Left hindlimb (tissue), 1 donor: ENCODE results near the gene TLCD3A.
"Not testable (repeated sequence)": the region's sequence is repeated elsewhere in the genome, so short reads cannot be mapped to it uniquely, and the experiment has no call there.

Experiments used
- DNase-seq: peaks from one replicate; pipeline ENCODE4 v3.0.0-alpha.2; 2018

The TLCD3A gene

DNA sequence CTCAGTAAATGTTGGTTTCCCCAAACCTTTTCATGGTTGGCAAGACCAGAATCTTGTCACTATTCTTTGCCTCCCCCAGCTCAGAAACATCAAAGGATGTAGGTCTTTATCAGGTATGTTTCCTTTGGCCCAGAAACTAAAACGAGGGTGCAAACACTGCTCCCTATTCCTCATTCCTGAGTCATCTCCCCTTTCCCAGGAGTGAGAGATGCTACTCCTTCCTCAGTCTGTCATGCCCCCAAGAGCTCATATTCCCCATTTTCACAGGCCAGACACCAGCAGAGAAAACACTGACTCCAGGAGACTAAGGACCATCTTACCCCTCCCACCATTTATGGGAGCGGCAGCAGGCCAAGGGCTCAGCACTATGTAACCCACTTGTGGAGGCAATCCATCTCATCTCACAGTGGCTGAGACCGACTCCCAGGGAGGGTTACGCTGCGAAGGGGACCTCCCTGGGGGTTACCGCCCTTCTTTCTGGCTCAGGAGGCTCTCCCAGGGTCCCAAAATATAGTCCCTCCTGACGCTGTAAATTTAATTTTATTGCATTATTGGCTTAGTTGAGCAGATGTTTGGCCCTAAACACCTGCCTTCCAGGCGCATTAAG lies 18.1 kb downstream of the TLCD3A start:
- DNase-seq: no peak

DNA sequence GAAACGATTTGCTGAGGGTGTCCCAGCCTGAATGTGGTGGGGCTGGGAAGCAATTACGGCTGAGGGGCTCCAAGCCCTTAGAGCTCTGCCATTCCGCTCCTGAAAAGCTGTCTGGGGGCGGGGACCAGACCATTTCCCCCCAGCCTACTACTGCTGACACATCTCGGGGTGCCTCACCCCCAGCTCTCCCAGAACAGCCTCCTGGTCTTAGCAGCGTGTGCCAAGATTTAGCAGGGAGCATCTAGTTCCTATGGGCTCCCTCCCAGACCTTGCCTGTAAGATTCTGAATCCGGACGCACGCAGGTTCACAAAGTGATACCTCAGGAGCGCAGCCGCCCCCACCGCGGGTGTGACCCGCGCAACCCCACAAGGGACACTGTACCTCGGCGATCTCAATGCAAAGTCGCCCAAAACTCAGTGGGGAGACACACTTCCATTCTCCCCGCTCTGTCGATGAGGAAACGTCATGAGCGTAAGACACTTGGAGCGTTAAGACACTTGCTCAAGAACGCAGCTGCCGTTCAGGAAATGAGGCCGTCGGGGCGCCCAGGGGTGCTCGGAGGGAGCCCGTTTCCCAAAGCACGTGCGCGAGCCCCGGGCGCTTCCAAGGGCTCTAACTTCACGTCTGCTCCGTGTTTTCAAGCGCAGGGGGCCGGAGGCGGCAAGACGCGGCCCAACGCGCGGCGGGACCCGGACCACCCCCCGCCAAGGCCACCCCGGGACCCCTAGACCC lies 19.0 kb downstream of the TLCD3A start:
- DNase-seq: peak; percentile 52

DNA sequence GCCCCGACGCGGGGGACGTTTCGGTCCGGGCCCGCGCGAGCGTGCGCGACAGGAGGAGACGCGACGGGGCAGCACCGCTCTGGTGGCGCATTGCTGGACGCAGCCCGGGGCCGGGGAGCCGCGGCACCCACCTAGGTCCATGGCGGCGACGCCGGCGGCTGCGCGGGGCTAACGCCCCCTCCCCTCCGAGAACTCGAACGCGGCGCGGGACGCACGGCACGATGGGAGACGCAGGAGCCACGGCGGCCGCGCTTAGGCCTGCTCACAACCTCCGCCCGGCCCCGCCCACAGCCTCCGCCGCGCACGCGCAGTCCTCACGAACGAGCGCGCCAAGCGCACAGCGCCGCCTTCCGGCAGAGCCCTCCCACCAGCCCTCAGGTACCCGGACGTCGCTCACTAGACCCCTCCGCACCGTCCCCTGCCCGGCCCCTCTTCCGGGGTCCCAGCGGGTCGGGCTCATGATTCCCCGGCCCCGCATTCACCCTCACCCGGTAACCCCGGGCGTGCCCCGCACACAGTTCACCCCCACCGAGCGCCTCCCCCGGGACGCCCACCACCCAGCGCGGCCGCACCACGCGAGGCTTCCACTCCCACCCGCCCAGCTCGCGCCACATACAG lies 19.7 kb downstream of the TLCD3A start, which contains the start of gene GEMIN4:
GEMIN4 (minus strand) TSS at position 263 of the 618 bp plus-strand sequence; CDS start at position 141, 122 bp downstream.
- peak; percentile 96 for DNase-seq

DNA sequence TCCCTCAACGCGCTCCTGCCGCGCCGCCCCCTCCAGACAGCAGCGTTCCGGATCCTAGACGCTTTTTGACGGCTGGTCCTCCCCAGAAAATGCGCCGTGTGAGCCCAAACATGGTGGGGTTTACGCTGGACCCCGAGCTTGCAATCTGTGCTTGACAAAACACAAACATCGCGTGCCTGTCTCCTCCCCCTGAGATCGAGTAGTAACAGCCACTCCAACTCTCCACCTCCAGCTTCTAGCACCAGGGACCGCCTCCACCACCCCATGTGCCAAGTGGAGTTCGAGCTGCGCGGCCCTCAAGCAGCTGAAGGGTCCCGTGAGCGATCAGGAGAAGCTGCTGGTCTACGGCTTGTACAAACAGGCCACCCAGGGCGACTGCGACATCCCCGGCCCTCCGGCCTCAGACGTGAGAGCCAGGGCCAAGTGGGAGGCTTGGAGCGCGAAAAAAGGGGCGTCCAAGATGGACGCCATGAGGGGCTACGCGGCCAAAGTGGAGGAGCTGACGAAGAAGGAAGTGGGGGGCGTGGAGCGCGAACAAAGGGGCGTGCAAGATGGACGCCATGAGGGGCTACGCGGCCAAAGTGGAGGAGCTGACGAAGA lies 20.3 kb downstream of the TLCD3A start:
- peak; percentile 84 for DNase-seq

DNA sequence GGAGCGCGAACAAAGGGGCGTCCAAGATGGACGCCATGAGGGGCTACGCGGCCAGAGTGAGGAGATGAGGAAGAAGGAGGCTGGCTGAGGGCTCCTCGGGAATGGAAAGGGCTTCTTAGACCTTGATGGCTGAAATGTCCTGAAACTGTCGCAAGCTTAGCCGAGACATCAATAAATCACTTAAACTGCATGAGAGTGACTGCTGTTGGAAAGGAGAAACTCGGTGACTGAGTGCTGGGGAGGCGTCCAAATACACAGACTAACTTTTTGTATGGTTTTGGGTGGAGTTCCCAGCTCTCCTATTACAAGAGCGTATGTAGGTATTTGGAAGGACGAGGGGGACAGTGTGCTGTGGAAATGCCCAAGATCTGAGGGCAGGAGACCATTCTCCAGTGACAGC lies 21.0 kb downstream of the TLCD3A start:
- DNase-seq: no peak

DNA sequence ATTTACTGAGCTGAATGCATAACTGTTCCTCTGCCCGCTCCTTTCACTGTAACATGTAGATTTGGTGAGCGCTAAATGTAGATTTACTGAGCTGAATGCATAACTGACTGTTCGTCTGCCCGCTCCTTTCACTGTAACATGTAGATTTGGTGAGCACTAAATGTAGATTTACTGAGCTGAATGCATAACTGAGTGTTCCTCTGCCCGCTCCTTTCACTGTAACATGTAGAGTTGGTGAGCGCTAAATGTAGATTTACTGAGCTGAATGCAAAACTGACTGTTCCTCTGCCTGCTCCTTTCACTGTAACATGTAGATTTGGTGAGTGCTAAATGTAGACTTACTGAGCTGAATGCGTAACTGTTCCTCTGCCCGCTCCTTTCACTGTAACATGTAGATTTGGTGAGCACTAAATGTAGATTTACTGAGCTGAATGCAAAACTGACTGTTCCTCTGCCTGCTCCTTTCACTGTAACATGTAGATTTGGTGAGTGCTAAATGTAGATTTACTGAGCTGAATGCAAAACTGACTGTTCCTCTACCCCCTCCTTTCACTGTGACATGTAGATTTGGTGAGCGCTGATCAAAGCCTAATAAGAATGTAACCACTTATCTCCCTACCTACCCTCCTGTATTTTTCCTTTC lies 23.0 kb downstream of the TLCD3A start:
- not testable (repeated sequence) for DNase-seq

DNA sequence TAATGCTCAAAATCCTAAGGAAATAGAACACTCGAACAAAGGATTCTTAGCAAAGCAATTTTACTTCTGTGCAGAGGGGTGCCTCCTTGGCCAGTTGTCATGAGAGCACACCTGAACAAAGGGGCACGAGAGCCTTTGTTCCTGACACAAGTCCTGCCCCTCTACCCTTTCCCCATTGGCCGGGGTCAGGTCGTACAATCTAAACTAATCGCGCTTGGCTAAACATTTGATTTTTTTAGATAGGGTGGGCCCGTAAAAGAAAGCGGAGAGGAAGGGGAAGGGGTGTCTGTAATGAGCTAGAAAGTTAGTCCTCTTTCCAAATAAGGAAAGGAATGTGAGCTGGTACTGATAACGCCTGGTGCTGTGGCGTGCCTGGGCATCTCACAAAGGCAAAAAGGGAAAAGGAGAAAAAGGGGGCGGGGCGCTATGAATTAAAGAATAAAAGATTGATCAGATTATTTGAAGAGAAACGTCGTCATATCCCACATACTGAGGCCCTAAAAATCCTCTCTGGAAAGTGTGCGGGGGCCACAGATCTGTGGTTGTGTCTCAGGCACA lies 23.7 kb downstream of the TLCD3A start:
- DNase-seq: not testable (repeated sequence)

DNA sequence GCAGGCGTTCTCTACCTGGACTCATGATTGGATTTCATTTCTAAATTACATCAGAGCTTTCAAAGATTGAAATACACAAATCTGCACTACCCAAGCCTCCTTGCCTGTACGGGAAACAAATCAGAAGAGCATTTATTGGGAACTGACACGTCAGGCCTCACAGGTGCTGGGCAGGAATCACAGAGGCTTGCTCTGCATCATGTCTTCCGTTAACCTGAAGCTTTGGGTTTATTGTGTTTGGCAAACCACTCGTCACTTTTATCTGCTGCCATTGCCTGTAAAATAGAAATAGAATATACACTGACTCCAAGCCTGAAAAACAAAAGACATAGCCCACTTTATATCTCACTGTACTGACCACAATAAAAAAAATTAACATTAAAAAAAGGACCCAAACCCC lies 27.6 kb downstream of the TLCD3A start:
- no peak for DNase-seq

DNA sequence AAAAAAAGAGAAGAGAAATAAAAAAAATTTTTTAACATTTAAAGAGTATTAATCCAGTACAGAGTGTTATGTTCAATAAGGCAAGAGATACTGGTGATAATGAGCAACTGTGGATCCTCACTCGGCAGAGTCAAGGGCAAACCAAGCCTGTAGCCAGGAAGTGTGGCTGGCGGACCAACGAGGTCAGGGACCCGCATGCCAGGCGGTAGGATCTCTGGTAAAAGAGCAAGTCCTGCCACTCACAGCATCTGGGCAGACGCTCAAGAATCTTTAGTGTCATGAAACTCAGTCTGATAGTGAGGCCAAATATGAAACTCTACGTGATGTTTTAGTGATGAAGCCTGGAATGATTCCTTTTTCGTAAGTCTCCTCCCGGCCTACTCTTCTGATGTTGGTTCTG lies 28.0 kb downstream of the TLCD3A start:
- no peak for DNase-seq

DNA sequence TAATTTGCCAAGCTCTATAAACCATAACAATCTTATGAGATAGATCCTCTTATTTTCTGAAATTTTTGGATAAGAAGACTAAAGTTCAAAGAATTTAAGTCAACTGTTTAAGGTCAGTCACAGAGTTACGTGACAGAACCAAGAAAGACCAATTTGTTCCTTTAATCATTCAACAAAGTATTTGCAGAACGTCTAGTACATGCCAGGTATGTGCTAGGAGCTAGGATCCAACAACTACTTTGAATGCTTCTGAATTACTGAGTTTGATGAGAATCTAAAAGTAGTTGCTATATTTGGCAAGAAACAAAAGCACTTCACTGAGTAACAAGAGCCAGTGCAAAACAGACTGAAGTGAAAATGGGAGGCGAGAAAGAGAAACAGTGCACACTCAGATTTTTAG lies 34.7 kb downstream of the TLCD3A start:
- no peak for DNase-seq

DNA sequence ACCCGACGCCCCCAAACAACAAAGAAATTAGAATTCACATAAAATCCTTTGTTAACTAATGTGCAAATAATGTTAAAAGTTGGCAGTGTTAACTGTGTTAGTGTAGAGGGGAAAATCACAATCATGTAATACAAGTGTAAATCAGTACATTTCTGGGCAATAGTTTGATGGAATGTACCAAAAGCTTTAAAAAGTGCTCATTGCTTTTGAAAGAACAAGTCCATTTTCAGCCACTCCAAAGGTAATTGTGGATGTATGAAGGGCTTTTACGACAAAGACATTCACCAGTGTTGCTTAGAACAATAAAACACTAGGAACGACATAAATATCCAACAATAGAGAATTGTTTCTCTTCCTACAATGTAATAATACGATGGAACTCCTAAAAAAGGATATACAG lies 40.6 kb downstream of the TLCD3A start:
- DNase-seq: no peak

DNA sequence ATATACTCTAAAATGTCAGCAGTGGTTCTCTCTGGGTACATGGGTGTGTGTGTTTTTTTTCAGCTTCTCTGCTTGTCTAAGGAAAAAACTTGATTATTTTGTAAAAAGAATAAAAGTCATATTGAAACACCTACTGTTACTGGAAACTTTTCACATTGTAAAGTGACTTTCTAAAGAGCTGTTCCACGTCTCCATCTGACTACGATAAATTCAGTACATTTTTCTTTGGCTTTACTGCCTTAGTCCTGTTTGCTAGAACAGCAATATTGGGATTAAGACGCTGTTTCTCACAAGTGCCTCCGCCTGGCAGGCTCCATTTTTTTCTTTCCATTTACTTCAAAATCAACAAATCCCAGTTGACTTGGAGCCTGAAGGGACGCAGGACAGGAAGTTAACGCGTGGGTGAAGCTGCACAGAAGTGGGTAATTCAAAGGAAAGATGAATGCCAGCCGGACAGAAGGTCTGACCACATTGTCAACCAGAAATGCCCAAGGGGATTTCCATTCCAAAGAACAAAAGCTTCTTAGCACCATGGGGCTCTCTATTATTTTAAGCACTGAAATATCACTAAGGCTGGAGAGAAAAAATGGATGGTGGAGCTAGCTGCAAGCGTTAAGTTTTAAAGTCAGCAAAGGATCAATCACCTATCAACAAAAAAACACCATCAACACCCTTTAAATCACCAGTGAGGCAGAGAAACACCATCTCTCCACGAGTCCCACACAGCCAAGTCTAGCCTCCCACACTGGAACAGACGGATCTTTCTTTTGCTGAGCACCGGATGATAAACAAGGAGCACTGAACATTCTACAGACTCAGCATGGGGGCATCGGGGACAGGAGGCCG lies 41.3 kb downstream of the TLCD3A start:
- DNase-seq: no peak

DNA sequence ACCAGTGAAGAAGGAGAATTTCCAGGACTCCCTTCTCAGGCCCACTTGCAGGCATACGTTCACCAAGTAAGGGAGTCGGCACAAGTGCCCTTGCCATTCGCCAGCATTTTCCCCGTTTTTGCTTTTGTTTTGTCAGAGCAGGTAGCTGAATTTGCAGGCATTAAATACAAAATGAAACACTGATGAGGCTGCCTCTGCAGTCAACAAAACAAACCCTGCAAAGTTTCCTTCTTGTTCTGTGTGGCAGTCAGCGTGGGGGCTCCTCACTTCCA lies 41.9 kb downstream of the TLCD3A start:
- no peak for DNase-seq

DNA sequence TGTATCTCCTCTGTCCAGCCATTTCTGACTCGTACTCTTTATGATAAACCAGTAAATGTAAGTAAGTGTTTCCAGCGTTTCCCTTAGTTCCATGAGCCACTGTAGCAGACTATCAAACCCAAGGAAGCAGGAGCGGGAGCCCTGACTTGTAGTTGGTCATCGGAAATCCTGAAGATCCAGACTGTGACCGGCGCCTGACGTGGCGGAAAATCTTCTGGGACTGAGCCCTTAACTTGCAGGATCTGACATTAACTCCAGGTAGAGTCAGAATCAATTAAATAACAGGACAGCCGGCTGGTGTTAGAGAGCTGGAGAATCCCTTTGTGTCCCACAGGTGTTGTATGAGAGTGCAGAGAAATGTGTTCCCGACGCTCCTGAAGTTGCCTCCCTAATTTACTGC lies 45.7 kb downstream of the TLCD3A start:
- no peak for DNase-seq

DNA sequence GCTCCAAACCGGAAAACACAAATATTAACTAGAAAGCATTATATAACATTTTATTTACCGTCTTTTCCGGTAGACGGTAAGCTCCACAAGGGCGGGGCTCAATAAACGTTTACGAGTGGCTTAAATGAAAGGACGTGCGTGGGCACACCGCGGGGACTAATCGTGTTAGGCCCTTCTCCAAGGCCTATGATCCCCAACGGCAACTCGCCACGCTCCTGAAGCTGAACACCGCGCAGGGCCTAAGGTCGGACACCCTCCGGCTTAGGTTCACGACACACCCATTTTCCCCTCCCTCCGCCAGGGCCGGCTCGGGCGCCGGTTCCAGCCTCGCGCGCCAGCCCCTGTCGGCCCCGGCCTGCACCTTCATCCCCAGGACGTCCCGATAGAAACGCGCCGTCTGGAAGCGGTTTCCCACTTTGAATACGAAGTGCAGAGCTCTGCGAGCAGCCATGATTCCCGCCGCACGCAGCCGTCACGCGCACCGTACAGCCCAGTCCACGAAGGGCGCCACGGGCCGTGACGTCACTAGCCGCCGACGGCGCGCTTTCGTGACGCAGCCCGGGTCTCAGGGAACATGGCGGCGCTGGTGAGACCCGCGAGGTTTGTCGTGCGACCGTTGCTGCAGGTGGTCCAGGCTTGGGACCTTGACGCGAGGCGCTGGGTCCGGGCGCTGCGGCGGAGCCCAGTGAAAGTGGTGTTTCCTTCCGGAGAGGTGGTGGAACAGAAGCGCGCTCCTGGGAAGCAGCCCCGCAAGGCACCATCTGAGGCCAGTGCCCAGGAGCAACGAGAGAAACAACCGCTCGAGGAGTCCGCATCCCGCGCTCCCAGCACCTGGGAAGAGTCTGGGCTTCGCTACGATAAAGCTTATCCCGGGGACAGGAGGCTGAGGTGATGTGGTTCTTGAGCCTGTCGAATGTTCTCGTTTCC lies 49.7 kb downstream of the TLCD3A start, which contains the start of the genes GLOD4 and MRM3:
GLOD4 (minus strand) TSS at position 476 of the 927 bp plus-strand sequence; CDS start at position 451, 25 bp downstream.
MRM3 (plus strand) TSS at position 549 of the 927 bp plus-strand sequence; CDS start at position 575, 26 bp downstream.
- peak; percentile 94 for DNase-seq

DNA sequence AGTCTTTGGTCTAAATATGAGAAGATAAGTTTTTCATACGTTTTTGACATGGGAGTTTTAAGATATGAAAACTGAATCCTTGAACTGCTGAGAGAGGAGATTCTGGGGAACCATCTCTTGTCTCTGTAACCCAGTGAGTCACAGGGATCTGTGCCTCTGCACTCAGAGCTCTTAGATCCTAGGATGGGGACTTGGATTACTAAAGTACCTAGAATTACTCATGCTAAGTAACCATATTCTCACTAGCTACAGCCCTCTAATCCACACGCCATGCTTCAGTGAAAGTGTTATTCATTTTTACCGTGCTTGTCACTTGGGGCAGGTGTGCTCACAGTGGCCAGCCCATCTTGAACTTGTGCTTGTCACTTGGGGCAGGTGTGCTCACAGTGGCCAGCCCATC lies 51.7 kb downstream of the TLCD3A start:
- DNase-seq: no peak

DNA sequence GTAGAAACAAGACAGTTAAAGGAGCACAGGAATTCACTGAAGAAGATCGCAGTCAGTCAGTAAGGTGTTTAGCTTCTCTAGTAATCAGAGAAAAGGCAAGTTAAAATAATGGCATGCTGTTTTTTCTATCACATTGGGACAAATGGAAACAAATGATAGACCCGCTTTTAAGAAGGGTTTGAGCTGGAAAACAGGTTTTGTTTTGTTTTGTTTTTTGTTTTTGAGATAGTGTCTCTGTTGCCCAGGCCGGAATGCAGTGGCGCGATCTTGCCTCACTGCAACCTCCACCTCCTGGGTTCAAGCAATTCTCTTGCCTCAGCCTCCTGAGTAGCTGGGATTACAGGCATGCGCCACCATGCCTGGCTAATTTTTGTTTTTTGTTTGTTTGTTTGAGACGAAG lies 53.5 kb downstream of the TLCD3A start:
- not testable (repeated sequence) for DNase-seq

DNA sequence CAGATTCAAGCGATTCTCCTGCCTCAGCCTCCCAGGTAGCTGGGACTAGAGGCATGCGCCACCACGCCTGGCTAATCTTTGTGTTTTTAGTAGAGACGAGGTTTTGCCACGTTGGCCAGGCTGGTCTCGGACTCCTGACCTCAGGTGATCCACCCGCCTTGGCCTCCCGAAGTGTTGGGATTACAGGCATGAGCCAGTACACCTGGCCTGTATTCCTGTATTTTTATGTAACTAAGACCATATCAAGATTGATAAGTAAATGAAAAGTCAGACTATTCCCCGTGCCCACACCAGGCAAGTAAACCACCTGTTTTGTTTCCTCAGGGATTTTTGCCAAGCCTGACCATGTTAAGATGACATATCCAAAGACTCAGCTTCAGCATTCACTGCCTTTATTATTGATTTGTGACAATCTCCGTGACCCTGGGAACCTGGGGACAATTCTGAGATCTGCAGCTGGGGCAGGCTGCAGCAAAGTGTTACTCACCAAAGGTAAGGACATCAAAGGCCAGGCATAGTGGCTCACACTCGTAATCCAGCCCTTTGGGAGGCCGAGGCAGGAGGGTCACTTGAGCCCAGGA lies 55.3 kb downstream of the TLCD3A start:
- no peak for DNase-seq

DNA sequence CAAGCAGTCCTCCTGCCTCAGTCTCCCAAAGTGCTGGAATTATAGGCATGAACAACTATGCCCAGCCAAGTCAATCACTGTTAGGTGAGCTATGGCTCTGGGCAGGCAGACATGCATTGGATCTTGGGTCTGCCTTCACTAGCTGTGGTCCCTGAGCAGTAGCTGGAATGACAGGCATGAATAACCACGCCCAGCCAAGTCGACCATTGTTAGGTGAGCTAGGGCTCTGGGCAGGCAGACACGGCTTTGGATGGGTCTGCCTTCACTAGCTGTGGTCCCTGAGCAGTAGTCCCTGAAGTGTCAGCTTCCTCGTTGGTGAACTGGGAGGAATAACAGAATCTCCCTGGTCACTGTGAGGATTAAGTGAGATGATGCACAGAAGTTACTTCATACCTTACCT lies 56.2 kb downstream of the TLCD3A start:
- no peak for DNase-seq

DNA sequence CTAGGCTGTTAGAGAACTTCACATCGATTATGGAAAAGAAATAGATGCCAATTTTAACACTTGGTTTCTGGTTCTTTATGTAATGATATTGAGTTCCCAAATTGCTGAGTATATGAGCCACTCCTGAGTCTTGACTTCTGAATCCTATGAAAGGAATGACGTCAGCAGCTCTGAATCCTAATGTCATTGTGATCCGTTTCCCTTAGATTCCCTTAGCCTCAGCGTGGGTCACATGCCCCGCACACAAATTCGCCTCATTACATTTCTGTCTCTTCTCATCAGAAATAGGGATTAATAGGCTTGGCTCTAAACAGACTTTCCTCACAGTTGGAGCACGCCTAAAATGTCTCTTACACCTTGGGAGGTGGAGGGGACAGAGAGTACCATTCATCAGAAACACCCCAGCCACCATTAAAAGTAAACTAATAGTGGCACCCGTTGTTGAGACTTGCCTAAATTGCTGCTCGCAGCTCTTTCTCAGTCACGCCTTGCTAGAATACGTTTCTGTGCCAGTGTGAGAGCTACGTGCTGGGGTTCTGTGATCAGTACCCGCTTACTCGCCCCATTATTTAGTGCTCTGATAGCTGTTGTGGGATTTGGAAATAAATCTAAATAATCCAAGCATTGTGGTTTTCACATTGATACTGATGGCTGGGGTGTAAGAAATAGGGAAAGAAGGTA lies 56.9 kb downstream of the TLCD3A start:
- DNase-seq: no peak
